ENCODE data around the gene ABCD1.

- TF ChIP-seq, protein P1, sequence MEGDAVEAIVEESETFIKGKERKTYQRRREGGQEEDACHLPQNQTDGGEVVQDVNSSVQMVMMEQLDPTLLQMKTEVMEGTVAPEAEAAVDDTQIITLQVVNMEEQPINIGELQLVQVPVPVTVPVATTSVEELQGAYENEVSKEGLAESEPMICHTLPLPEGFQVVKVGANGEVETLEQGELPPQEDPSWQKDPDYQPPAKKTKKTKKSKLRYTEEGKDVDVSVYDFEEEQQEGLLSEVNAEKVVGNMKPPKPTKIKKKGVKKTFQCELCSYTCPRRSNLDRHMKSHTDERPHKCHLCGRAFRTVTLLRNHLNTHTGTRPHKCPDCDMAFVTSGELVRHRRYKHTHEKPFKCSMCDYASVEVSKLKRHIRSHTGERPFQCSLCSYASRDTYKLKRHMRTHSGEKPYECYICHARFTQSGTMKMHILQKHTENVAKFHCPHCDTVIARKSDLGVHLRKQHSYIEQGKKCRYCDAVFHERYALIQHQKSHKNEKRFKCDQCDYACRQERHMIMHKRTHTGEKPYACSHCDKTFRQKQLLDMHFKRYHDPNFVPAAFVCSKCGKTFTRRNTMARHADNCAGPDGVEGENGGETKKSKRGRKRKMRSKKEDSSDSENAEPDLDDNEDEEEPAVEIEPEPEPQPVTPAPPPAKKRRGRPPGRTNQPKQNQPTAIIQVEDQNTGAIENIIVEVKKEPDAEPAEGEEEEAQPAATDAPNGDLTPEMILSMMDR (IDR thresholded peaks at IDR 0.05; ENCODE audit: low read length): no peak
- TF ChIP-seq EZH2 (IDR thresholded peaks at IDR 0.05; ENCODE audit: borderline replicate concordance, low read length): no peak
Observed at GRCh38 chrX:153779891-153780677, 55.4 kb downstream of the ABCD1 start.

Data from OCI-LY1 (cell line).